NCI-H1694 treated with DMSO at 0.1 percent for 48 hours (cell line): ENCODE results near the gene GTF2I.
"Not testable (repeated sequence)": the region's sequence is repeated elsewhere in the genome, so short reads cannot be mapped to it uniquely, and the experiment has no call there.

Experiments used
- DNase-seq: peaks from one replicate; lab custom pipeline; 2025; lab: John Stamatoyannopoulos, UW

GTF2I gene

DNA sequence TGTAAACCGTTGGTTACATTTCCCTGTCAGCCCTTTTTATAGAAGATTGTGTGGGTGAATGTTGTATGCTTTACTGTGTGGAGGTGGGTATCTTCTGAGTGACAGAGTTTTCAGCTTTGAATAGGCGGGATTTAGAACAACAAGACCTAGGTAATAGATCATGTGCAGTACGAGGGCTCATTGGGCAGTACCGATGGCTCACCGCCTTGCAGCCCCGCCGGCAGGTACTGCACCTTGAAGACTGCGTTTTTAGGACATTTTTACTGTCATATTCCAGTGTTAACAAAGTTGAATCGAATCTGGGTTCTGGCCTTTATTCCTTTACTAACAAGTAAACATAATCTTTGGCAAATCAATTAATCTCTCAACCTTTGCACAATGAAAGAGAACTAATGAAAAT lies 60.4 kb downstream of the GTF2I start:
- DNase-seq = no peak

DNA sequence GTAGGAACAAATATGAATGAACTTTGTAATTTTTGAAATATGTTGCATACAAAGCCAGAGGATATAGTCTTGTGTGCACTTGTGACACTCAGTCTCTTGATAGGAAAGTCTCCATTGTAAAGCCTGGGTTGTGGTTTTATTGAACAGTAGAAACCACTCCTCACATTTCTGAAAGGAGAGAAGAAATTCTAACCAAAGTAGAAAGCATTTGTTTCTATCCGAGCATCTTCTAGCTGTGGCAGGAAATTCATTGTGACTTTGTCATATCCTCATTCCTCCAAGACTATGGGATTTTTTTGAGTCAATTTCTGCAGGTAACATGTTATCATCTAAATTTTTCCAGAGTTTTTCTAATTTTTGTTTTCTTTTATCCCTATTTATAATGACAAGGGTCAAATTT lies 60.8 kb downstream of the GTF2I start:
- DNase-seq = no peak

DNA sequence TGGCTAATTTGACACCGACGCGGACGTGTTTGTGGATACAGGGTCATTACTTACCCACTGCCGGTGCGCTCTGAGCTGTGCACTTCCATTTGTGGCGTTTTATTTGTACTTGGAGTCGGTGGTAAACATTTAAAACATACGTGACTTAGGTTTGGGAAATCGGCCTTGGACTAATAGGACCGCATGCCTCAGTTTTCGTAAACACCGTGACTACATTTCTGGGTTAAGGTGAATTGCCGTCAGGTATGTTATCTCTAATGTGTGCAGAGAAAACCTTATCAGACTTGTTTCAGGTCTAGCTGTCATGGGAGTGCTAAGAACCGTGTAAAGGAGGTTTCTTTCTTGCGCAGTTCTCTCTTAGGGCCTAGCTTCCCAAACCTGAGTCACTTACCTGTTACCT lies 64.6 kb downstream of the GTF2I start:
- DNase-seq = no peak

DNA sequence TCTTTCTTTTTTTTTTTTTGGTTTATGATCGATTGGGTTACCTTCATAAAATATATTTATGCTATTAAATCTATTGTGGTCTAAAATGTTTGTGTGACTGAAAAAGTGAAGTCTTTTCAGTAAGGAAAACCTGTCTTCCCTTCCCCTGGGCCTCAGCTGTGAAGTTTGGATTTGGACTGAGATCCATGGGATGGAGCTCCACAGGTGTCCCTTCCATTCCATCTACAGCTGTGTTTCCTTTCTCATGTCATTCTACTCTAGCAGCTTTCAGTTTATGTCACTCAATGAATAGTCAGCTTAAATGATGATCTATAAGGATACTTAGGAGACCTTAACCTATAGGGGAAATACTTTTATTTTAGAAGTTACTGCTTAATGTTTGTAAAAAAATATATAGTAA lies 68.3 kb downstream of the GTF2I start:
- DNase-seq = no peak

DNA sequence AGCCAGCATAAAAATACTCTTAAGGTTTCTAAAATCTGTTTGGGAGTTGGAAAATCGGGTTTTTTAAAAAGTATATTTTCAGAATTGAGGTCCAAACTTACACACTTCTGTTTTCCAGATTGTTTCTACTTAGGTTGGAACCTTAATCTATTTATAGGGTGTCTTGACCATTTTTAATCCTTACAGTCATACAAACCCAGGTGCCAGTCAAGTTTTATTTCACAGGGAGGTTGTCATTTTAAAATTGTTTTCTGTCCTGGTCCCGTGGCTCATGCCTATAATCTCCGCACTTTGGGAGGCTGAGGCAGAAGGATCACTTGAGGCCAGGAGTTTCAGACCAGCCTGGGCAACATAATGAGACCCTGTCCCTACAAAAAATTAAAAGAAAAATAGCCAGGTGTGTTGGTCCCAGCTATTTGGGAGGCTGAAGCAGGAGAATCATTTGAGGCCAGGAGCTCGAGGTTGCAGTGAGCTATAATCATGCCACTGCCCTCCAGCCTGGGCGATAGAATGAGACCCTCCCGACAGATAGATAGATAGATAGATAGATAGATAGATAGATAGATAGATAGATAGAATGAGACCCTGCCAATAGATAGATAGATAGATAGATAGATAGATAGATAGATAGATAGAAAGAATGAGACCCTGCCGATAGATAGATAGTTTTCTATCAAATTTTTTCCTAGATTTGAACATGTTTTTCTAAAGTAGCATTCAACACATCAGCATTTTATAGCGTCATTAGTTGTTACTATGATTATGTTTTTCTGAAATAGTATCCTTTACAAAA lies 69.0 kb downstream of the GTF2I start:
- no peak for DNase-seq

DNA sequence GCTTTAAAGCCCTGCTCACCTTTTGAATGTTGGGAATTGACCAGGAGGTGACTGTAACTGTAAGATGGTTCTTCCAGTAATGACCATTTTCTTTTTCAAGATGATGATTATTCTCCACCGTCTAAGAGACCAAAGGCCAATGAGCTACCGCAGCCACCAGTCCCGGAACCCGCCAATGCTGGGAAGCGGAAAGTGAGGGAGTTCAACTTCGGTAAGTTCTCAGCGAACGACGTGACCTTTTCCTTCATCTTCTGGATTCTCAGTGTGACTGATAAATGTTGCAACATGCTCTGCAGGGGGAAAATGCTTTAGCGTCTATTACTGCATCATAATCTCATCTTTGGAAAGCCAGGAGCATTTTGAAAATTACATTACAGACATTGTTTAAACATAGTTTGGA lies 71.2 kb downstream of the GTF2I start:
- not testable (repeated sequence) for DNase-seq

DNA sequence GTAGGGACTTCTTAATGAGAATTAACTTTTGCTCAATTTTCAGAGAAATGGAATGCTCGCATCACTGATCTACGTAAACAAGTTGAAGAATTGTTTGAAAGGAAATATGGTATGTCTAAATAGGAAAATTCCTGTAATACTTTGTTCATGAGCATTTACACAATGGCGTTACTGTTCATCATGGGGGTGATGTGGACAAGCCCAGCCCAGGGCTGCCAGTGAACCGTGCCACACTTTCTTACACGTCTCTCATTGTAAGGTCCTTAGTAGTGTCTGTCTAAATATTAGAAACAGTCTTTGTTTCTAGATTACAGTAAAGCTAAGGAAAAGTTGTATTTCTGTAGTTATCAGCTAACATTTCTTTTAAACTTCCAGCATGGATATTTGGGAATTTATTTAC lies 72.7 kb downstream of the GTF2I start:
- not testable (repeated sequence) for DNase-seq

DNA sequence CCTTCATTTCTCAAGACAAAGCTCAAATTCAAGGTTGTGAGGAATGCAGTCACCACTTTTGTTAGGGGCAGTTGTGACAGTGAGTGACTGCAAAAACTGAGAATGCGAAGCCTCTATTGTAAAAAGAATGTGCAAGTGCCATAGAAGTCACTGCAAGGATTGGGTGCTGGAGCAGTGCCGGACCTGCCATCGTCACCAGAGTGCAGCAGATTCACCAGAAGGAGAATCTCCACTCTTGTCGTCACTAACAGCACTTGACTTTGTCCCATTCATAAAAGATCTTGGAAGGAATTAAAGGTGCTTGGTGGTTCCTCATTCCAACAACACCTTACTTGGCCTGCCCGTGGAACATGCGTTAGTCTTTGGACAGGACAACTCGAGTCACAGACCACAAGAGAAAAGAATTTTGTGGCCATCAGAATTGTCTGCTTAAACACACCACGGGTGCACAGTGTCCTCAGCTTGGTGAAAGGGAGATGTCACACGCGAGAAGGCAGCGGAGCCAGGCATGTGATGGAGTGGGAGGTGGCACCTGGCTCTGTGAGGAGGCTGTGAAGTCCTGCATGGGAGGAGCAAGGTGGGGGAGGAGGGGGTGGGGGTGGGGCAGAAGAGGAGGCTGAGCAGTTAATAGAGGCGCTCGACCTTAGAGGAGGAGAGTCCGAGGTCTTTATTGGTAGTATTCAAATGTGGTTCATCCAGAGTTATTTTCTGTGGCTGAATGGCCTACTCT lies 82.6 kb downstream of the GTF2I start:
- DNase-seq = not testable (repeated sequence)

DNA sequence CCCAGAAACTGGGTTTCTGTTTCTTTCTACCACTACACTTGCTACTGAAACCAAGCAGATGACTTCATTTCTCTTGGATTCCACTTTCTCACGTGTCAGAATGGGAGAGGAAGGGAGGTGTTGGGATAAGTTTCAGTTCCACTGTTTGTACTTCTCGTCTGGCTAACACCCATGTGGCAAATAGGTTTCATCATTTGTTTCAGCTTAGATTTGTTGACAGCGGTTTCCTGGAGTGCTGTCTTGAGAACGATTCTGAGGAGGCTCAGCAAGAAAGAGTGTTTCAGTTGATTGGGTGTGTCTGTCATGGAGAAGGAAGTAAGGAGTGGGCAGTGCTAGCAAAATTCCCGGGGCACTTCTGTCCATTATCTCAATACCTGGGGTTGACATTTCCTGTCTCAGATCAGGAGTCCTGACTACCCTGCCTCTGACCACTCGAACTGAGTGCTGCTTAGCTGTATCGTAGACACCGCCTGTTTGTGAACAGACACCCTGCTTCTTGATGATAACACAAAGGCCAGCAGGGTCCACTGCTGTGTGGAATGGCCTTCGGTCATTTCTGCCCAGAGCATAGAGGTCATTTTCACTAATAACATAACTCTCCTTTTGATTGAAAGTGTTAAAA lies 86.5 kb downstream of the GTF2I start:
- not testable (repeated sequence) for DNase-seq

DNA sequence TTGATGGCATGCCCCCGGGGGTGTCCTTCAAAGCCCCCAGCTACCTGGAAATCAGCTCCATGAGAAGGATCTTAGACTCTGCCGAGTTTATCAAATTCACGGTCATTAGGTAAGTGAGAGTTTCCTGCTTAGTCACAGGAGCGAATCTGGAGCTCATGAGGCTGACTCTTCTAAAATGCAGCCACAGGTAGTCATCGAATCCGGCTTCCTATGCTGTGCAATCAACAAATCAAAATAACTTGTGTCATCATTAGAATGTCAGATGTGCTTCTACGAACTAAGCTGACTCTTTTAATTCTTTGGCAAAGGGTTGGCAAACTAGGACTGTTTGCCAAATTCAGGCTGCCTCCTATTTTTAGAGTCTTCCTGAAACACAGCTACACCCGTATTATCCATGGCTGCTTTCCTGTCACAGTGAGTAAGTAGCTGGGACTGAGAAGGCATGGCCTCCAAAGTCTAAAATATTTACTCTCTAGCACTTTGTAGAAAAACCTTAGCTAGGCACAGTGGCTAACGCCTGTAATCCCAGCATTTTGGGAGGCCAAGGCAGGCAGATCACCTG lies 96.5 kb downstream of the GTF2I start:
- DNase-seq = not testable (repeated sequence)

DNA sequence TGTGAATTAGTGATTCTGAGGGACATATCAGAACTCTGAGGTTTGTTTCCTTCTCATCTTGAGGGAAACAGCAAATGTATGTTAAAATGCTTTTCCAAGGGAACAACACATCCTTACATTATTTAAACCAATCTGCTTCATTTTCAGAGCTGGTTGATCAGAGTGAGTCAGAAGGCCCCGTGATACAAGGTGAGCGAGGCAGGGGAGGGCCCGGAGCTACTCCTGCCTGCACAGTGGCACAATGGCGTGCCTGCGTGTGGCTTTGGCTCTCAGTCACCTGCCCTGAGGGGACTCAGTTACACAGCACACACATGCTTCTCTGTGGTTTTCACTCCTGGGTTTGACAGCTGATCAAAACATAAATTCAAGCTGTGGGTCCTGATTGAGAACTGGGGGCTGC lies 99.2 kb downstream of the GTF2I start:
- DNase-seq = not testable (repeated sequence)

DNA sequence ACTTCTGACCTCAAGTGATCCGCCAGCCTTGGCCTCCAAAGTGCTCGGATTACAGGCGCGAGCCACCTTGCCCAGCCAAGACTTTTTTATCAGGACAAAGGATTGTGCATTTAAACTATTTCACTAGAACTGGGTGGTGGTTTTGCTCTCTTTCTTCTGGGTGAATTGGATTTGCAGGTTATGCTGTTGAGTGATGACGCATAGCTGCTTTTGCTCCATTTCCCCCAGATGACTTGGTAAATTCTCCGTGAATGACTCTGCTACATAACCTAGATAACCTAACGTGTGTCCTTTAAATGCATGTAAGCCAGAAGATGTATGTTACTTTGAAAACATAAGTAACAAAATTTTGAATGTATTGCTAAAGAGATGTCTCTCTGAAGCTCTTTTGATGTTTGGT lies 100.8 kb downstream of the GTF2I start:
- not testable (repeated sequence) for DNase-seq

DNA sequence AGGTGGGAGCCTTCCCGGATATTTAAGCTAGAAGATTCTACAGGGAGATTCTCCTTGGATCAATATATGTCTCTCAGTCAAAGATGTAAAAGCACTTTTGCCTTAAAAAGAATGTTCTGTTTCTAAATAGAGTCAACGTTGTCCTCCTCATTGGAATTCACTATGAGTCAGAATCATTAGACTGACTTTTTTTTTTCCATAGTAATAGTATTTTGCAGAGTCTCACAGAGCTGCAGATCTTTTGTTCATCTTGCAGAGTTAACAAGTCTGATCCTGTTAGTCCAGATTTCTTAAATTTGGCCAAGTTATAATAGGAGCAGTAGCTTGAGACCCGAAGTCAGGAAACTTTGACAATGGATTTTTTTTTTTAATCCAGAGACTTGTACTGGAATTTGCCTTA lies 101.5 kb downstream of the GTF2I start:
- DNase-seq = not testable (repeated sequence)

DNA sequence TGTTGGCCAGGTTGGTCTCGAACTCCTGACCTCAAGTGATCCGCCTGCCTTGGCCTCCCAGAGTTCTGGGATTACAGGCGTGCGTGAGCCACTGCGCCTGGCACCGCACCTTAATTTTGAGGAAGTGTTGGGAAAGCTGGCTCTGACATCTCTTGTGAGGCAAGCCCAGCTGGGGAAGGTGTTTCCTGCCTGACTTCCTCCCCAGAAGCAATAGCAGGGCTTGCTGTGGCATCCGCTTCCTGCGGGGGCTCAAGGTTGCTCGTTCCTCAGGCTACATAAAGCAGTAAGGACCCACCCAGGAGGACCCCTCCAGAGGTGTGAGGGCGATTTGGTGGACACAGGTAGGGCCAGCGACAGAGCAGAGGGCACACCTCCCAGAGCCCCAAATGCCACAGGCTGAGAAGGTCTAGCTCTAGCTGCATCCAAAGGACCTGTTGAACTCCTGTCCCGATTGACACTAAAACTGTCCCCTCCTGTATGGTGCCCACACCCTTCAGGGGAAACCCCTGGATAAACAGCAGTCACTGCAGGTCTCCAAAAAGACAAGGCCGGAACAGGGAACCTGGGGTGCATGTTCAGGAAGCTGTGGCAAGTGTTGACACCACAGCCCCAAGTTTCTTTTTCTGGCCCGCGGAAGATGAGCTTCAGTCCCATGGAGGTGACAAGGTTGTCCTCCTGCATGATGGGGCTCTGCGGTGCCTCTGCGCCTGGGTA lies 107.8 kb downstream of the GTF2I start:
- DNase-seq = not testable (repeated sequence)

DNA sequence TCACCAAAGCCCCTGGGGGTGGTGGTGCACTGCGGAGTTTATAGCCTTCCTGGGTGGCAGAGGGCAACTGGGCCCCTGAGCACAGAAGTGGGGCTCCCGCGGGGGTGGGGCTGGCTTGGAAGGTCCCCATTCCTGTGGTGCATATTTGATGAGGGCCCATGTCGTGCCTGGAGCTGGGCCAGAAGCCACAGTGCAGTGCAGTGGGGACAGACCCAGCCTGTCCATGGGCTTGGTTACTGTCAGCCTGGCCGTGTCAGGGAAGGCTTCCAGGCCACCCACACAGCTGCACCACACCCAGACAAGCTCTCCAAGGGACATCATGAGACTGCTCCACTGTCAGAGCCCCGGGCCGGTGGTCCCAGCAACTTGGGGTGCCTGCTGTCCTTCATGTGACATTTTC lies 109.0 kb downstream of the GTF2I start:
- not testable (repeated sequence) for DNase-seq

DNA sequence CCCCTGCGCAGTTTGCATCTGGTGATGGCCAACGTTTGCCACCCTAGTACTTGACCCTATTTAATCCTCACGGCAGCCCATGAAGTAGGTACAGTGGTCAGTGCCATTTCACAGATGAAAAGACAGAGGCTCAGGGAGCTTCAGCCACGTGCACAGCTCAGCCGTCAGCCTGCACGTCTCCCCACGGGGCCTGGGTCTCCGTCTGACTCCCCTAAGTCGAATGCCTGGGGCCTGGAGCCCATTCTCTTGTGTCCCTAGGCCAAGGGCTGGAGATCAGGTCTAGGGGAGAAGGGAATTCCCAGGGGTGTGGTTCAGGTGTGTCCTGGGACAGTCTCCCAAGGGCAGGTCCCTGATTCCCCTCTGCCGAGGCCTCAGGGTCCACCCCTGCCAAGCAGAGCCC lies 109.5 kb downstream of the GTF2I start:
- DNase-seq = not testable (repeated sequence)

DNA sequence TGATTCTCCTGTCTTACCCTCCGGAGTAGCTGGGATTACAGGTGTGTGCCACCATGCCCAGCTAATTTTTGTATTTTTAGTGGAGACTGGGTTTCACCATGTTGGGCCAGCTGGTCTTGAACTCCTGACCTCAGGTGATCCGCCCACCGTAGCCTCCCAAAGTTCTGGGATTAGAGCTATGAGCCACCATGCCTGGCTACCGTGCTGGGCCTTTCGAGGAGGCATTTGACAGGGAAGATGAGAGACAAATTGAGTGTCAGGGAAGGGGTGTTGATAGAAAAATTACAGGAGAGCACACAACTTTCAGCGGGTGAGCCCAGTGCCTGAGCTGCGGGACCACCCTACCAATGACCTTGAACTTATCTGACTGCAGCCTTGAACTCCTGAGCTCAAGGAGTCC lies 112.5 kb downstream of the GTF2I start:
- not testable (repeated sequence) for DNase-seq

DNA sequence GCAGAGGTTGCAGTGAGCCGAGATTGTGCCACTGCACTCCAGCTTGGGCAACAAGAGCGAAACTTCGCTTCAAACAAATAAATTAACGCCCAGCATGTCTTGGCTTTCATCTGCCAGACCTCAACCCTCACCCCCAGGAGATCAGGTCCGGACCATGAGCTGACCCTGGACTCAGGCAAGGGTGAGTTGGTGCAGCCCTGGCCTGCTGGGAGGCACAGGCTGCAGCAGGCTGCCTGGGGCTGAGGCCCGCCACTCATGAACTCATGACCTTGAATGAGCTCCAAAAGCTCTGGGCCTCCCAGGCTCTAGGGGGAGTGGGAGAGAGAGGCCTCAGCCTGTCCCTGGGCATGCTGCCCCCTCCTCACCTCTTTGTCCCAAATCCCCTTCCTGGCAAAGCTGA lies 114.6 kb downstream of the GTF2I start:
- not testable (repeated sequence) for DNase-seq

DNA sequence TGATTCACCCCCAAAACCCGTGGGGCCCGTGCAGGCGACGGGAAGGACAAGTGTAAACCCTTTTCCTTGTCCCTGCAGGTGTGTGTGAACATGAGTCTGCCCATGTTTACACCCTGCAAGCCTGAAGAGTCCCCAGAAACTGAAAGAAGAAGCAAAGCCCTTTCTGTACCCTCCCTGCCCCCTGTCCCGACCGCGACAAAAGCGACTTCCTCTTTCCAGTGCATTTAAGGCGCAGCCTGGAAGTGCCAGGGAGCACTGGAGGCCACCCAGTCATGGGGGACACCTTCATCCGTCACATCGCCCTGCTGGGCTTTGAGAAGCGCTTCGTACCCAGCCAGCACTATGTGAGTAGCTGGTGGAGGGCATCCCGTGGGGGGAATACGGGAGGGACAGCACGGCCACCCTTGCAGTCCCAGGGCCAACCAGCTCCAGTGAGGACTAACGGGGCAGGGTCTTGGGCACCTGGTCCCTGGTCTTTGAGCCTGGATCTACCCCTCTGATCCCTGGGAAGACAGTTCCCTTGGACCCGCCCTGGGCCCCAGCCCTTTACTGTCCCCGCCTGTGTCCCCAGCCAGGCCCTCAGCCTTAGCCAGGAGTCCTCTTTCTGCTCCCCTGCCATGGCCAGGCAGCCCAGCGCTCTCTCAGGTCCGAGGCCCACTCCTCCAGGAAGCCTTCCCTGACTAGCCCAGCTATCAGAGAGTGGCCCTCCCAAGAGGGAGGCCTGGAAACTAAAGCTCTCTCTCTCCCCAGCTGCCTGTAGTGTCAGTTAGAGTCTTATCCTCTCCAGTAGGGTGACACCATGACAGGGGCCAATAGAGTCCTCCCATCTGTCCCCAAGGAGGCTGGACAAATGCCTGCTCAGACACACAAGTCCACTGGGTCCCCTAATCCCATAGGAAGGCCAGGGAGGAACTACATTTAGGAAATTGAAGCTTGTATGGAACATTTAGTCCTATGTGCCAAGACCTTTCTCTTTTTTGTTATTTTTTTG lies 116.5 kb downstream of the GTF2I start, which contains the start of gene NCF1:
NCF1 (plus strand) TSS at position 252 of the 991 bp plus-strand sequence; CDS start at position 273, 21 bp downstream.
- not testable (repeated sequence) for DNase-seq

DNA sequence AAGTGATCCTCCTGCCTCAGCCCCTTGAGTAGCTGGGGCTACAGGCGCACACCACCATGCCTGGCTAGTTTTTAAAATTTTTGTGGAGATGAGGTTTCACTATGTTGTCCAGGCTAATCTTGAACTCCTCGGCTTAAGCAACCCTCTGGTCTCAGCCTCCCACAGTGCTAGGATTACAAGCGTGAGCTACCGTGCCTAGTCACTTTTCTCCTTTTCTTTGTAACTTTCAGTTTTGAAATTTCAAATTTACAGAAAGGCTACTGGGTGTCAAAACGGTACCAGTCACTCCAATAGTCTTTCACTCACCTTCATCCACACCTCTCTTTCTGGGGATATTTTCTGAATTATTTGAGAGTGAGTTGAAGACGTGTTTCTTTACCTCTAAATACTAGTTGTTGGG lies 117.6 kb downstream of the GTF2I start:
- not testable (repeated sequence) for DNase-seq

DNA sequence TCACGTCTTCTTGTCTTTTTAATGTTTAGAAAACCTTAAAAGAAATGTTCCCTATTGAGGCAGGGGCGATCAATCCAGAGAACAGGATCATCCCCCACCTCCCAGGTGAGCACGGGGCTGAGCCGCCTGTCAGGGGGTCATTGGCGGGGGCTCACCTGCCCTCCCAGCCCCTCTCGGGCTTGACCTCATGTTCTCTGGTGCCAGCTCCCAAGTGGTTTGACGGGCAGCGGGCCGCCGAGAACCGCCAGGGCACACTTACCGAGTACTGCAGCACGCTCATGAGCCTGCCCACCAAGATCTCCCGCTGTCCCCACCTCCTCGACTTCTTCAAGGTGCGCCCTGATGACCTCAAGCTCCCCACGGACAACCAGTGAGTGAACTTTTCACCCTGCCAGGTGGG lies 121.5 kb downstream of the GTF2I start:
- not testable (repeated sequence) for DNase-seq
